Stomach (tissue), 4 donors: Measurements from ENCODE around the gene SORL1.

Experiments used
- CTCF ChIP-seq, 7 experiments: fragments of 450-650 bp in 4 of 7; fragments of 200-600 bp in 3 of 7; sonication (generic) in 3 of 7; IDR thresholded peaks; one replicate each; pipeline ENCODE4 v1.5.1; 2016 to 2019; ENCODE audit warnings: antibody characterized with exemption in 7 of 7, control low read depth in 2 of 7, mild to moderate bottlenecking in 1 of 7
- EP300 ChIP-seq: sonication (generic); formaldehyde crosslinking; IDR thresholded peaks from one replicate; pipeline ENCODE4 v1.6.1; 2017; ENCODE audit warnings: antibody characterized with exemption
- POLR2A ChIP-seq, 4 donors: fragments of 450-650 bp; IDR thresholded peaks; one replicate each; pipeline ENCODE4 v1.6.1; 2016; ENCODE audit warnings: antibody characterized with exemption in 4 of 4, control low read depth in 2 of 4, mild to moderate bottlenecking in 1 of 4, moderate library complexity in 1 of 4
- POLR2AphosphoS5 ChIP-seq, 3 donors: sonication (generic); formaldehyde crosslinking; IDR thresholded peaks; one replicate each; pipeline ENCODE4 v1.6.1; 2016; ENCODE audit warnings: antibody characterized with exemption in 3 of 3

DNA sequence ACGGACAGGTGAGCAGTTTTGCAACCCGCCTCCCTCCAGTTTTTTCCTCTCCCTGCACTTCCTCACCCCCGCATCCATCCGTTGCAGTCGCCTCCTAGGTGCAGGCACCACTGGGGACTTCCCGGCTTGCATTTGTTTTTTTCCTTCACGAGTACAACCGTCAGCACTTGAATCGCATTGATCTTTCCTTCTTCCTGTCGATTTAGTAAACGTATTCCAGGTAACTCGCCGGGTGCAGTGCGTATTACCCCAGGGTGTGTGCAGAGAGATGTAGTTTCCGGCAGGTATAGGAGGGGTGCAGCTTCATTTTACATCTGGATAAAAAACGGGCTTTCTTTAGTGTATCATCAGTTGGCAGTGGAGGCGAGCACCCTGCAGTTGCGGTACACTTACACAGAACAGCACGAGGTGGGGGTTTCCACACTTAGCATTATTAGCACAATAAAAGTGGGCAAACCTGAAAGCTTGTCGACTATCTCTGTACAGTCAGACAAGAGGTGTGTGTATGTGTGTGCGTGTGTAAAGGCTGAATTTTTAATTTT is 566 bp downstream of the SORL1 start, which contains the start of gene SORL1-AS1:
- TF ChIP-seq POLR2AphosphoS5 (IDR thresholded peaks at IDR 0.05) (no peak), CTCF (IDR thresholded peaks at IDR 0.05) (no peak), POLR2A (IDR thresholded peaks at IDR 0.05) (no peak), EP300 (no peak)
